ENCODE results near the gene ABCC11.

DNA sequence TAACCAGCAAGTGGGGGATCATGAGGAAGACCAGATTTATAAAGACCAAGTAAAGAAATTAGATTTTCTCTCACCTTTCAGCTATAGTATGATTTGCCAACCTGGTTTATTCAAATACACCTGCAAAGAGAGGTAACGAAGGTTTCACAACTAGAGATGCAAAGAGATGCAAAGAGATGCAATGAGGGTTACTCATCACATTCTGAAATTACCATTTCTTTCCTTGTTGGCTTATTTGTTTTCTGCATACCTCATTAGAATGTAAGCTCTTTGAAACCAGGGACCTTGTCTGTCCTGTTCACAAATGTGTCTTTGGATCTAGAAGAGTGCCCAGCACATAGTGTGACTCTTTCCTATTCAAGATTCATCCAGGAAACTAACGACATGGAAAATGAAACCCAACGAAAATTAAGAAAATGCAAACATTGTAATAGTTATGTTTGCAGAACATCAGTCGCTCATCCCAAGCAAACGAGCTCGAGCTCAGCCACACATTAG lies 12.2 kb downstream of the ABCC11 start:
- no peak for TF ChIP-seq EZH2phosphoT487 (IDR thresholded peaks at IDR 0.05; ENCODE audit: insufficient read depth, low read depth)
- no peak for TF ChIP-seq EZH2 (IDR thresholded peaks at IDR 0.05; ENCODE audit: insufficient read depth, poor library complexity, severe bottlenecking)
